NCI-H226 (cell line): ENCODE results near the gene CNPY3.
"Not testable (repeated sequence)": the region's sequence is repeated elsewhere in the genome, so short reads cannot be mapped to it uniquely, and the experiment has no call there.

Experiments
- DNase-seq: peaks from one replicate; pipeline ENCODE4 v3.0.0-alpha.2; 2015

Gene CNPY3

GRCh38 chr6:42928986-42929820 is at the start of gene CNPY3:
TSS of gene CNPY3 (plus strand) at chr6:42929480. CDS start at chr6:42929571, 91 bp downstream.
- peak; percentile 99 for DNase-seq

GRCh38 chr6:42880240-42880817 is 49.0 kb upstream of the CNPY3 start:
- DNase-seq = not testable (repeated sequence)

- not testable (repeated sequence) for DNase-seq
Observed at GRCh38 chr6:42880871-42881270, 48.4 kb upstream of the CNPY3 start.

GRCh38 chr6:42885702-42886101 is 43.6 kb upstream of the CNPY3 start:
- DNase-seq = no peak

- DNase-seq = not testable (repeated sequence)
Observed at GRCh38 chr6:42888201-42888600, 41.1 kb upstream of the CNPY3 start.

GRCh38 chr6:42889815-42890214 is 39.5 kb upstream of the CNPY3 start:
- DNase-seq = no peak

GRCh38 chr6:42890311-42891198 is 38.7 kb upstream of the CNPY3 start:
- DNase-seq = peak; percentile 93

- no peak for DNase-seq
Observed at GRCh38 chr6:42891199-42891722, 38.0 kb upstream of the CNPY3 start.

GRCh38 chr6:42894041-42894828 is 35.0 kb upstream of the CNPY3 start:
- DNase-seq = not testable (repeated sequence)

GRCh38 chr6:42896178-42896719 is 33.0 kb upstream of the CNPY3 start:
- DNase-seq = no peak

GRCh38 chr6:42898891-42899361 is 30.4 kb upstream of the CNPY3 start:
- DNase-seq = peak; percentile 24

- no peak for DNase-seq
Observed at GRCh38 chr6:42899871-42900270, 29.4 kb upstream of the CNPY3 start.

- DNase-seq = peak; percentile 51
Observed at GRCh38 chr6:42901538-42901957, 27.7 kb upstream of the CNPY3 start.

- DNase-seq = not testable (repeated sequence)
Observed at GRCh38 chr6:42902429-42903263, 26.6 kb upstream of the CNPY3 start.

- no peak for DNase-seq
Observed at GRCh38 chr6:42904467-42904866, 24.8 kb upstream of the CNPY3 start.

GRCh38 chr6:42907336-42907735 is 21.9 kb upstream of the CNPY3 start:
- no peak for DNase-seq

GRCh38 chr6:42909835-42910234 is 19.4 kb upstream of the CNPY3 start:
- DNase-seq = no peak

- no peak for DNase-seq
Observed at GRCh38 chr6:42911171-42912021, 17.9 kb upstream of the CNPY3 start.

- no peak for DNase-seq
Observed at GRCh38 chr6:42914546-42914945, 14.7 kb upstream of the CNPY3 start.

- no peak for DNase-seq
Observed at GRCh38 chr6:42915732-42916131, 13.5 kb upstream of the CNPY3 start, which contains the start of gene PTCRA. TSS of gene PTCRA (plus strand) at chr6:42916053. CDS start at chr6:42916070, 17 bp downstream.
